ENCODE results near the gene CEACAM19.
A peak's percentile ranks its signal among the peaks of the same experiment; 100 is the strongest.
"Not testable (repeated sequence)": the region's sequence is repeated elsewhere in the genome, so short reads cannot be mapped to it uniquely, and the experiment has no call there.

Gene CEACAM19

DNA sequence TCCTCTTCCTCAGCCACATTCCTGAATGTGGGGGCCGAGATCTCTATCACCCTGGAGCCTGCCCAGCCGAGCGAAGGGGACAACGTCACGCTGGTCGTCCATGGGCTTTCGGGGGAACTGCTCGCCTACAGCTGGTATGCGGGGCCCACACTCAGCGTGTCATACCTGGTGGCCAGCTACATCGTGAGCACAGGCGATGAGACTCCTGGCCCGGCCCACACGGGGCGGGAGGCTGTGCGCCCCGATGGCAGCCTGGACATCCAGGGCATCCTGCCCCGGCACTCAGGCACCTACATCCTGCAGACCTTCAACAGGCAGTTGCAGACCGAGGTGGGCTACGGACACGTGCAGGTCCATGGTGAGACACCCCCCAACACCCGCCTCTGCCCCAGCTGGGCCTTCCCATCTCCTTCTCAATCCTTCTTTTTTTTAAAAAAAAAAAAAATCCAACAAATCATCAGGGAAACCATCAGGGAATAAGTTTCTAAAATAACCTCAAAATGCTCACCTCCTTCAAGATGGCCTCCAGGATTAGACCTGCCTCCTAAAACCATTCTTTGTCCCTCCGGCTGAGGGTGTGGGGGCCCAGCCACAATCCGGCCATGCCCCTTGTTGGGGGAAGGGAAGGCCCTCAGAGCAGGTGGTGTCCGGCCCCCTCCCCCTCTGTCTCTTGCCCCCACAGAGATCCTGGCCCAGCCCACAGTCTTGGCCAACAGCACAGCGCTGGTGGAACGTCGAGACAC lies 32.2 kb downstream of the CEACAM19 start:
- no peak for DNase-seq

DNA sequence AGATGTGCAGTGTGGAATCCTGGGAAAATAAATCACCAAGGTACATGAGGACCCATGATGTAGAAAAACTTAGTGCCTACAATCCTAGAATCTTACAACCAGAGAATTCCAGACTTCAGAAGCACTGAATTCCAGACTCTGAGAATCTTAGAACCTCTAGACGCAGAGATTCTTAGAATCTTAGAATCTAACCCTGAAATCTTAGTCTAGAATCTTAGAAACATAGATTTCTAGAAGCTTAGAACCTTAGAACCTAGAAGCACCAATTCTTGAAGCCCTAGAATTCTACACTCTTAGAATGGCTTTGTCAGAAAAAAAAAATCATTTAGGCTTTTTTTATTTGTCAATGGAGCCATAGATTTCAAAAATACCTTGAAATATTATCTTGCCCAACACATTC lies 33.7 kb downstream of the CEACAM19 start:
- DNase-seq = no peak

DNA sequence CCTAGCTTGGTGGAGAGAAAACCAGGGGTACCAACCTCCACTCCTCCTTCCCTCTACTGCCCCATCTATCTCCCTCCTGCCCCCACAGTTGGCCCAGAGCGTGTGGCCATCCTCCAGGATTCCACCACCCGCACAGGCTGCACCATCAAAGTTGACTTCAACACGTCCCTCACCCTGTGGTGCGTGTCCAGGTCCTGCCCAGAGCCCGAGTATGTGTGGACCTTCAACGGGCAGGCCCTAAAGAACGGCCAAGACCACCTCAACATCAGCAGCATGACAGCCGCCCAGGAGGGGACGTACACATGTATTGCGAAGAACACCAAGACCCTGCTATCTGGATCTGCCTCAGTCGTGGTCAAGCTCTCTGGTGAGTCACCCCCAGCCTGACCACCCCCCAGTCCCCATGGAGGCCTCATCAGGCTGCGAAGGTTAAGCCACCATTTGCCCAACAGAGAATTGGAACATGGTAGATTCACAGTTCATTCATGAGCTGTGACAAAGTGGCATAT lies 34.3 kb downstream of the CEACAM19 start:
- no peak for DNase-seq

GRCh38 chr19:44706506-44707236 lies 35.4 kb downstream of the CEACAM19 start:
- DNase-seq = no peak

DNA sequence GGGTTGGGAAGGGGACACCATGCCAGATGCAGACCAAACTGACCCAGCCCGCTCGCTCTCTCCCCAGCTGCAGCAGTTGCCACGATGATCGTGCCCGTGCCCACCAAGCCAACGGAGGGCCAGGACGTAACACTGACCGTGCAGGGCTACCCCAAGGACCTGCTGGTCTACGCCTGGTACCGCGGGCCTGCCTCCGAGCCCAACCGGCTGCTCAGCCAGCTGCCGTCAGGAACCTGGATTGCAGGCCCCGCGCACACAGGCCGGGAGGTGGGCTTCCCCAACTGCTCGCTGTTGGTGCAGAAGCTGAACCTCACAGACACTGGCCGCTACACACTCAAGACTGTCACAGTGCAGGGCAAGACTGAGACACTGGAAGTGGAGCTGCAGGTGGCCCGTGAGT lies 36.5 kb downstream of the CEACAM19 start:
- DNase-seq = no peak

- DNase-seq = no peak
These were observed 37.7 kb downstream of the CEACAM19 start for GRCh38 chr19:44708940-44709339.

- not testable (repeated sequence) for DNase-seq
These were observed 38.4 kb downstream of the CEACAM19 start for GRCh38 chr19:44709434-44710266.

- DNase-seq = no peak
These were observed 39.2 kb downstream of the CEACAM19 start for GRCh38 chr19:44710483-44710882.

- DNase-seq = no peak
These were observed 41.7 kb downstream of the CEACAM19 start for GRCh38 chr19:44712864-44713515.

DNA sequence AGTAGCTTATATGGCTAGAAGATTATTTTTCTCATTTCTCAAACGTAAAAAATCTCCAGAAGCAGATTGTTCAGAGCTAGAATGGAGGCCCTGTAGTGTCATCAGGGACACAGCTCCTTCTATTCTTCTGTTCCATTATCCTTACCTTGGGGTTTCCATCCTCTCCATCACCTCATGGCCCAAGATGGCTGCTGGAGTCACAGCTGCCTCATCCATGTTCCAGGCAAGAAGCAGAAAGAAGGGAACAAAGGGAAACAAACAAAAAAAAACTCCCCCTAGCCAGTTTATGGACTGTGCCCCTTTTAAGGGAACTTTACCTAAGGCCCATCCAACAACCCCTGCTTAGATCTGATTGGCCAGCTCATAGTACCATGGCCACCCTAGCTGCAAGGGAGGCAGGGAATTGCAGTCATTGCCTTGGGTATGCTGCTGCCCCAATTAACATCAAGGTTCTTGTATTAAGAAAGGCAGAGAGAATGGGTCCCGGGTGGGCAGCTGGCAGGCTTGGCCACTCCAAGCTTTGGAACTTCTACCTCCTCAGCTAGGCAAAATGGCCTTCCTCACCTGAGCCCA lies 43.4 kb downstream of the CEACAM19 start:
- no peak for DNase-seq

DNA sequence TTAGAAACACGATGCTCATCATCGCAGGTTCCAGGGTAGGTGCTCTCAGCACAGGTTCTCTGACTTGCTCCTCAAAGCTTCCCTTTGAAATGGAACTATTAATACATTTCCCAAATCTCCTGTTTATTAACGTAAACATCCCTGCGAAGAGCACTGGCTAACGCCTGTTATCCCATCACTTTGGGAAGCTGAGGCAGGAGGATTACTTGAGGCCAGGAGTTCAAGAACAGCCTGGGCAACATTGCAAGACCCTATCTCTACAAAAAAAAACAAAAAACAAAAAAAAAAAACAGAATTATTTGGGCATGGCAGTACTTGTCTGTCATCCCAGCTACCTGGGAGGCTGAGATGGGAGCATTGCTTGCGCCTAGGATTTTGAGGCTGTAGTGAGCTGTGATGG lies 46.3 kb downstream of the CEACAM19 start:
- no peak for DNase-seq

- peak; percentile 27 for DNase-seq
These were observed 47.4 kb downstream of the CEACAM19 start for GRCh38 chr19:44718441-44719261.

DNA sequence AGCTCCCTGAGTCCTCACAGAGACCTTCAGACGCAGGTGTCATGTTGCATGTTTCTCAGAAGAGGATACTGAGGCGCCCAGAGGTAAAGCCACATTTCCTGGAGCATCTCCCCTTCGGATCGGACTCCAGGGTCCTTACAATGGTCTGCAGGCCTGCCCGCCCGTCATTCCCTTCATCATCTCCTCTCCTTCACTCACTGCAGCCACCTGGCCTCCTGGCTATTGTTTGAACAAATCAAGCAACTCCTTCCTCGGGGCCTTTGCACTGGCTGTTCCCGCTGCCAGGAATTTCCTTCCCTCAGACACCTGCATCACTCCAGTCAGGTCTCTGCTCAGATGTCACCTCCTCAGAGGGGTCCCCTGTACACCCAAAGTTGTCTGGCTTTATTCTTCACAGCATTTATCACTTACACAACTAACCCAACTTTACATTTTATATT lies 48.0 kb downstream of the CEACAM19 start:
- DNase-seq = no peak

DNA sequence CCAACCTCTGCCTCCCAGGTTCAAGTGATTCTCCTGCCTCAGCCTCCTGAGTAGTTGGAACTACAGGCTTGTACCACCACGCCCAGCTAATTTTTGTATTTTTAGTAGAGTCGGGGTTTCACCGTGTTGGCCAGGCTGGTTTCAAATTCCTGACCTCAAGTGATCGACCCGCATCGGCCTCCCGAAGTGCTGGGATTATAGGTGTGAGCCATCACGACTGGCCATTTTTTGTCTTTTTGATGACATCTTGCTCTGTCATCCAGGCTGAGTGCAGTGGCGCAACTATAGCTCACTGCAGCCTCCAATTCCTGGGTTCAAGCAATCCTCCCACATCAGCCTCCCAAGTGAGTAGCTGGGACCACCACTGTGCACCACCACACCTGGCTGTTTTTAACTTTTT lies 49.1 kb downstream of the CEACAM19 start:
- DNase-seq = not testable (repeated sequence)

- no peak for DNase-seq
These were observed 49.7 kb downstream of the CEACAM19 start for GRCh38 chr19:44720945-44721344.

- DNase-seq = not testable (repeated sequence)
These were observed 50.1 kb downstream of the CEACAM19 start for GRCh38 chr19:44721369-44721768.

GRCh38 chr19:44722131-44723121 lies 51.1 kb downstream of the CEACAM19 start:
- no peak for DNase-seq

DNA sequence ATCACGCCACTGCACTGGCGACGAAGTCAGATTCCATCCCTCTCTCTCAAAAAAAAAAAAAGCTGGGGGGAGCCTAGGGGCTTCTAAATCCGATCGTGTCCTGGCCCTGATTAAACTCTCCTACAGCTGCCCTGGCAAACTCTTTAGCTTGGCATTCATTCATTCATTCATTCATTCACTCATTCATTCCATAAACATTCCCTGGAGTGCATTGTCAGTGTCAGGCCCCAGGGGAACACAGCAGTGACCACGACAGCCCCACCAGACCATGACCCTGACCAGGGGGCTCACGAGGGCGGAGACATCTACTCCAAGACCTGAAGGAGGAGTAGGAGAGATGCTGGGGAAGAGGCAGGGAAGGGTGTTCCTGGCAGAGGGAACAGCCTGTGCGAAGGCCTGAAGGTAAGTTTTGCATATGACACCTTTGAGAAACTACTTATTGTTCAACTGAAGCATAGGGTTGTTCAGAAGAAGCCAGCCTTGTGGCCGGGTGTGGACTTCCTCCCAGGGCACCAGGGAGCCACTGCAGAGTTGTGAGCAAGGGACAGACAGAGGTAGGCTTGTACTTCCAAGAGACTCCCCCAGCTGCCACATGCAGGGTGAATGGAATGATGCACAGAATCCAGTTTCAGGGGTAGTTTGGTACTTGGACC lies 52.1 kb downstream of the CEACAM19 start:
- no peak for DNase-seq

GRCh38 chr19:44723952-44724319 lies 52.7 kb downstream of the CEACAM19 start:
- DNase-seq = peak; percentile 50

GRCh38 chr19:44725251-44725650 lies 54.0 kb downstream of the CEACAM19 start:
- no peak for DNase-seq

Measured in COR-L47 (cell line).